H1 (cell line): ENCODE results near the gene RNF166. TPM values are rescaled to one million over a fixed set of nuclear protein-coding genes. Genes with fewer than 3 reads are reported as not detected.

Source experiments
- CREB1 ChIP-seq: IDR thresholded peaks from 2 replicates; pipeline ENCODE4 v1.6.1; 2012; ENCODE audit warnings: inconsistent platforms
- GABPA ChIP-seq: IDR thresholded peaks from 2 replicates; pipeline ENCODE4 v1.6.1; 2011; ENCODE audit warnings: mild to moderate bottlenecking, low read length, moderate library complexity, borderline replicate concordance; ENCODE audit not compliant: insufficient read depth
- KDM4A ChIP-seq: IDR thresholded peaks from one replicate; pipeline ENCODE4 v1.7.1; 2012; ENCODE audit warnings: low read depth, mild to moderate bottlenecking, moderate library complexity, low read length, inconsistent platforms; ENCODE audit not compliant: severe bottlenecking
- YY1 ChIP-seq: IDR thresholded peaks from 2 replicates; pipeline ENCODE4 v1.6.1; 2011; ENCODE audit warnings: low read depth, mild to moderate bottlenecking, low read length
- polyA plus RNA-seq, 7 experiments: library from polyadenylated mRNA; depleted of rRNA in 3 of 7; stranded (reverse) in 5 of 7; unstranded in 2 of 7; fragments of >200 nt in 5 of 7; fragments of 200-250 nt in 2 of 7; gene quantifications; 1 replicate in 5 of 7; 2 replicates in 1 of 7; 4 replicates in 1 of 7; pipeline versions ENCODE4 v1.2.1 to v1.2.3, GENCODE V29; 2011 to 2013; ENCODE audit warnings: missing spikeins in 2 of 7, mixed read lengths in 2 of 7
- total RNA-seq: library from RNA; stranded (reverse); fragmentation: NEBNext Ultra II Directional; extraction: Animal tissue kit (Norgen Biotek cat#: 25700); gene quantifications from 2 replicates; pipeline ENCODE4 v1.2.1, GENCODE V29; 2021

The RNF166 gene
- total and polyA plus RNA-seq, 2 of the 8 experiments (the other 6 are each of a cell fraction or from before 2014, with no cell fraction given): 29.8 to 31.2 TPM

- TF ChIP-seq YY1 (no peak), GABPA (no peak), KDM4A (no peak), CREB1 (no peak)
Measured at GRCh38 chr16:88688013-88688778, 18.0 kb downstream of the RNF166 start (continued).
